ENCODE data around the gene STIP1.

STIP1 gene

GRCh38 chr11:64203421-64204079 lies 17.6 kb downstream of the STIP1 start:
- DNase-seq: no peak

- DNase-seq: no peak
Observed at GRCh38 chr11:64204080-64204440, 18.1 kb downstream of the STIP1 start.

DNA sequence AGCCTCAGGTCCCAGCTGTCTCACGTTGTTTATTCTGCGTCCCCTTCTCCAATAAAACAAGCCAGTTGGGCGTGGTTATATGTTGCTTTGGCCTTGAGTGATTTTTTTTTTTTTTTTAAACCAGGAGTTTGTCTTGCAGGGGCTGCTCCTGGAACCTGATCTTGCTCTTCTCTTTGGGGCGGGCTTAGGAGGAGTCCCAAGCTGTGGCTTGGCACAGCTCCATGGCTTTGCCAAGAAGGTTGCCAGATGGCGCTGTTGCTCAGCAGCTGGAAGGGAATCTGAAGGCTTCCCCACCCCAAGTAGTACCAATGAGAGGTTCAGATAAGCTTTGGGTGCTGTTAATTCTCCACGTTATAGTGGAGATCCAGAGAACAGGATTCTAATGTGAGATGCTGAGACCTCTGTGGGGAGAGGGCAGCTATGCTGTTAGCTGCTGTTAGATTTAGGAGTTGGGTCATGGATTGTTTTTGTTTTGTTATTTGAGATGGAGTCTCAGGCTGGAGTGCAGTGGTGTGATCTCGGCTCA lies 18.6 kb downstream of the STIP1 start:
- peak; percentile 61 for DNase-seq

- DNase-seq: no peak
Observed at GRCh38 chr11:64206457-64207255, 20.7 kb downstream of the STIP1 start, which contains the start of gene FERMT3. Gene FERMT3 (plus strand): TSS chr11:64206721. CDS start chr11:64207365, 644 bp downstream.

- no peak for DNase-seq
Observed at GRCh38 chr11:64207256-64208085, 21.5 kb downstream of the STIP1 start.

GRCh38 chr11:64208086-64208795 lies 22.3 kb downstream of the STIP1 start:
- no peak for DNase-seq

GRCh38 chr11:64208796-64209562 lies 23.0 kb downstream of the STIP1 start:
- DNase-seq: no peak

GRCh38 chr11:64209563-64209843 lies 23.5 kb downstream of the STIP1 start:
- no peak for DNase-seq

GRCh38 chr11:64210301-64211020 lies 24.5 kb downstream of the STIP1 start:
- no peak for DNase-seq

GRCh38 chr11:64211181-64211872 lies 25.4 kb downstream of the STIP1 start:
- no peak for DNase-seq

DNA sequence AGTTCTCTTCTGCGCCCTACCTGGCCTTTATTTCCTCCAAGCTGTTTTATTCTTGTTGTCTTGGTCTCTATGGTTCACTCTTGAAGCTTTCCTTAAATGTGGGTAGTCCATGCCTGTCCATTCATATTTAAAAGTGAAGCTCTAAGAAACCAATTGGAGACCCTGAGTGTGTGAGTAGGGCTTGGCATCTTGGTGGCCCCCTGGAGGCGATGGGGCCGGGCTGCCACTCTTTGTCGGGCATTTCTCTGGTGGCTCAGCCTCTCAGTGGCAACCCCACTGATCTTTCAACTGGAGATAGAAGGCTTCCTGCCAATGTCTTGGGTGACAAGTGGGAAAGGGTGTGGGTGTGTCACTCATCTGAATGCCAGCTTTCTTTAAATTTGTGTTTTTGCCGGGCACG lies 30.9 kb downstream of the STIP1 start:
- no peak for DNase-seq

- no peak for DNase-seq
Observed at GRCh38 chr11:64218628-64219353, 32.8 kb downstream of the STIP1 start.

DNA sequence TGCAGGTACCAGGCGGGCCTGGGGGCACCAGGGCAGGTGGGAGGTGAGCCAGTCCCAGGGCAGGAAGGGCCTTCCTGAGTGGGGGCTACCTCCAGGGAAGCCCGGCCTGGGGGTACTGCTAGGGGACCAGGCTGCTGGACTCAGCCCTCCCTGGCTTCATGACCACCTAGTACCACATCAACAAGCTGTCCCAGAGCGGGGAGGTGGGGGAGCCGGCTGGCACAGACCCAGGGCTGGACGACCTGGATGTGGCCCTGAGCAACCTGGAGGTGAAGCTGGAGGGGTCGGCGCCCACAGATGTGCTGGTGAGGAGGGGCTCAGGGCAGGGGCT lies 33.3 kb downstream of the STIP1 start:
- no peak for DNase-seq

GRCh38 chr11:64219755-64220154 lies 33.8 kb downstream of the STIP1 start:
- DNase-seq: no peak

- DNase-seq: no peak
Observed at GRCh38 chr11:64220271-64220670, 34.3 kb downstream of the STIP1 start.

DNA sequence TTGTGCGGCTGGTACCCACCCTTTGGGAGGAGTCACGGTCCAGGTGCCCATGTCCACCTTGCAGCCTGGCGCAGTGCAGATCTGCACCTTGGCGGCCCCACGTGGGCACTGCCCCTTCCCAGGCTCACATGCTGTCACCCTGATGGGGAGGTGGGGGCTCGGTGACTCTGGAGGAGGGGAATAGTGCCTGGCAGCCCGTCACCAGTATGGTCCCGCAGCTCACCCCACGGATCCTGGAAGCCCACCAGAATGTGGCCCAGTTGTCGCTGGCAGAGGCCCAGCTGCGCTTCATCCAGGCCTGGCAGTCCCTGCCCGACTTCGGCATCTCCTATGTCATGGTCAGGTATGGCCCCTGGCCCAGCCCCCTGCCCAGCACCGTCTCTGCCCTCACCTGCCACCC lies 34.8 kb downstream of the STIP1 start:
- DNase-seq: no peak

- no peak for DNase-seq
Observed at GRCh38 chr11:64222651-64223000, 36.7 kb downstream of the STIP1 start.

GRCh38 chr11:64223001-64223651 lies 37.2 kb downstream of the STIP1 start:
- no peak for DNase-seq

GRCh38 chr11:64224151-64224890 lies 38.4 kb downstream of the STIP1 start:
- DNase-seq: no peak

Data from NCI-H774 (cell line).